CD14-positive monocyte (primary cell): ENCODE measurements around the gene PIH1D1. TPM values are rescaled to one million over a fixed set of nuclear protein-coding genes. Genes with fewer than 3 reads are reported as not detected.
"Not testable (repeated sequence)": the region's sequence is repeated elsewhere in the genome, so short reads cannot be mapped to it uniquely, and the experiment has no call there.

ENCODE experiments used
- DNase-seq, 3 donors: peaks; one replicate each; pipeline ENCODE4 v3.0.0-alpha.2; 2011 to 2022
- H2AFZ ChIP-seq: 2 replicates; pipeline ENCODE4 v1.6.0; 2012; ENCODE audit warnings: mild to moderate bottlenecking, low read depth, low read length, inconsistent platforms; ENCODE audit not compliant: insufficient read depth, poor library complexity, severe bottlenecking
- H3K27ac ChIP-seq, 2 donors: 1 replicate in 1 of 2; 2 replicates in 1 of 2; pipeline ENCODE4 v1.5.1; 2012 to 2013; ENCODE audit warnings: low read length in 2 of 2, control low read depth in 1 of 2, inconsistent platforms in 1 of 2, low read depth in 1 of 2, mild to moderate bottlenecking in 1 of 2
- H3K27me3 ChIP-seq, 2 donors: one replicate each; pipeline versions ENCODE4 v1.6.0 to v1.6.1; 2011 to 2013; ENCODE audit warnings: low read length in 2 of 2; ENCODE audit not compliant: control insufficient read depth in 2 of 2, insufficient read depth in 2 of 2
- H3K36me3 ChIP-seq, 2 donors: replicated peaks in 1 of 2; 1 replicate in 1 of 2; 2 replicates in 1 of 2; pipeline versions ENCODE4 v1.5.1 to v1.6.1; 2012 to 2013; ENCODE audit warnings: low read length in 2 of 2, control low read depth in 1 of 2, inconsistent platforms in 1 of 2, mild to moderate bottlenecking in 1 of 2; ENCODE audit not compliant: insufficient read depth in 2 of 2, control insufficient read depth in 1 of 2
- H3K4me1 ChIP-seq, 2 donors: 1 replicate in 1 of 2; 2 replicates in 1 of 2; pipeline versions ENCODE4 v1.5.1 to v1.6.1; 2012 to 2013; ENCODE audit warnings: low read length in 2 of 2, control low read depth in 1 of 2, inconsistent platforms in 1 of 2, mild to moderate bottlenecking in 1 of 2, moderate library complexity in 1 of 2; ENCODE audit not compliant: insufficient read depth in 2 of 2, control insufficient read depth in 1 of 2
- H3K4me2 ChIP-seq: replicated peaks from 2 replicates; pipeline ENCODE3; 2012; ENCODE audit warnings: low read length, moderate library complexity, mild to moderate bottlenecking; ENCODE audit not compliant: poor library complexity, severe bottlenecking; ENCODE audit errors: extremely low read depth
- H3K4me3 ChIP-seq, 3 experiments: fragments of 200-600 bp in 1 of 3; sonication (generic) in 1 of 3; replicated peaks in 1 of 3; 1 replicate in 2 of 3; 2 replicates in 1 of 3; pipeline ENCODE4 v1.5.1; 2011 to 2013; ENCODE audit warnings: low read length in 3 of 3, mild to moderate bottlenecking in 3 of 3, control low read depth in 2 of 3, low read depth in 2 of 3, inconsistent platforms in 1 of 3, moderate library complexity in 1 of 3
- H3K79me2 ChIP-seq: 2 replicates; pipeline ENCODE4 v1.6.0; 2012; ENCODE audit warnings: mild to moderate bottlenecking, control low read depth, inconsistent platforms, low read length, moderate library complexity; ENCODE audit not compliant: insufficient read depth
- H3K9ac ChIP-seq: 2 replicates; pipeline ENCODE4 v1.6.0; 2017; ENCODE audit warnings: low read length, mild to moderate bottlenecking; ENCODE audit not compliant: insufficient read depth, poor library complexity, severe bottlenecking
- H3K9me3 ChIP-seq, 2 donors: replicated peaks in 1 of 2; 1 replicate in 1 of 2; 2 replicates in 1 of 2; pipeline versions ENCODE4 v1.5.1 to v1.6.1; 2012 to 2013; ENCODE audit warnings: low read length in 2 of 2, control low read depth in 1 of 2; ENCODE audit not compliant: control insufficient read depth in 1 of 2, insufficient read depth in 1 of 2
- H4K20me1 ChIP-seq: 2 replicates; pipeline ENCODE4 v1.6.0; 2012; ENCODE audit warnings: mild to moderate bottlenecking, low read length, control low read depth, moderate library complexity; ENCODE audit not compliant: insufficient read depth
- H3K27ac Mint-ChIP-seq, 7 donors: one replicate each; pipeline ENCODE4 v1.8.0; 2020; ENCODE audit warnings: mild to moderate bottlenecking in 7 of 7, mixed read lengths in 7 of 7, moderate library complexity in 6 of 7, inconsistent platforms in 2 of 7
- H3K27me3 Mint-ChIP-seq, 3 donors: one replicate each; pipeline ENCODE4 v1.8.0; 2021 to 2022; ENCODE audit warnings: low read depth in 3 of 3, mild to moderate bottlenecking in 3 of 3, mixed read lengths in 3 of 3, moderate library complexity in 3 of 3, inconsistent platforms in 1 of 3
- H3K36me3 Mint-ChIP-seq, 2 donors: one replicate each; pipeline ENCODE4 v1.8.0; 2020; ENCODE audit warnings: mixed read lengths in 2 of 2, inconsistent platforms in 1 of 2, mild to moderate bottlenecking in 1 of 2
- H3K4me1 Mint-ChIP-seq: one replicate; pipeline ENCODE4 v1.8.0; 2020; ENCODE audit warnings: mild to moderate bottlenecking, mixed read lengths
- H3K4me3 Mint-ChIP-seq, 2 donors: one replicate each; pipeline ENCODE4 v1.8.0; 2020; ENCODE audit warnings: mild to moderate bottlenecking in 2 of 2, mixed read lengths in 2 of 2, moderate library complexity in 1 of 2
- H3K9me3 Mint-ChIP-seq, 7 donors: one replicate each; pipeline ENCODE4 v1.8.0; 2020 to 2022; ENCODE audit warnings: mixed read lengths in 7 of 7, mild to moderate bottlenecking in 6 of 7, moderate library complexity in 6 of 7, inconsistent platforms in 2 of 7
- CTCF ChIP-seq: fragments of 200-600 bp; IDR thresholded peaks from one replicate; pipeline ENCODE4 v1.8.0; 2022; ENCODE audit warnings: antibody characterized with exemption, mild to moderate bottlenecking
- WGBS: methylation state at CpG from one replicate; pipeline ENCODE4 v1.1.5; 2013; ENCODE audit warnings: missing lambda C conversion rate; ENCODE audit not compliant: insufficient coverage; 5-methylcytosine and 5-hydroxymethylcytosine counted together
- intact Hi-C, 2 donors: fragments of 100-400 bp; cut with micrococcal nuclease; formaldehyde crosslinking; loops; one replicate each; pipeline versions ENCODE4 v1.15.0 to v1.15.1; 2023
- polyA plus RNA-seq, 3 donors: library from polyadenylated mRNA; depleted of rRNA in 1 of 3; unstranded in 2 of 3; stranded (reverse) in 1 of 3; fragments of 300-500 nt in 2 of 3; fragments of >200 nt in 1 of 3; fragmentation: Illumina TruSeq in 2 of 3; gene quantifications; 1 replicate in 2 of 3; 2 replicates in 1 of 3; pipeline ENCODE4 v1.2.3, GENCODE V29; 2012 to 2021

PIH1D1 gene
- polyA plus RNA-seq, 3 donors = 62.3 to 102 (median 83.9) TPM

GRCh38 chr19:49474542-49474924 is 22.9 kb upstream of the PIH1D1 start:
- WGBS = 7% methylated on average over 11 of the region's 11 CpGs
- no peak for TF ChIP-seq CTCF
- Histone ChIP-seq H3K4me3 (peak overlapping the region; percentile 62 to 90 (median 69)), H3K9ac (peak overlapping the region; percentile 79), H3K9me3 (no peaks in the 10 kb centered on the region), H3K4me2 (peak overlapping the region; percentile 84), H2AFZ (peak overlapping the region; percentile 88), H4K20me1 (no peaks in the 10 kb centered on the region), H3K36me3 (no peaks in the 10 kb centered on the region), H3K4me1 (peaks cover 27 to 36% of the 10 kb centered on the region in 2 donors), H3K27ac (peak overlapping the region; percentile 53 to 83), H3K27me3 (no peaks in the 10 kb centered on the region), H3K79me2 (no peaks in the 10 kb centered on the region)
- intact Hi-C loops = loop anchor here in 1 of 2 donors (5.0 kb wide), 1 partner anchor 203 kb away; the partner anchor contains the start of gene PRMT1
- H3K27ac Mint-ChIP-seq = peak overlapping the region; percentile 33 to 92 (median 88)
- peaks cover 0 to 2% (median 0%) of the 10 kb centered on the region in 7 donors for H3K9me3 Mint-ChIP-seq
- peaks cover 2 to 13% (median 6%) of the 10 kb centered on the region in 3 donors for H3K27me3 Mint-ChIP-seq
- peaks cover 8% of the 10 kb centered on the region in 2 donors for H3K36me3 Mint-ChIP-seq
- peak overlapping the region; percentile 86 to 91 for H3K4me3 Mint-ChIP-seq
- DNase-seq = no peak
- peaks cover 41% of the 10 kb centered on the region for H3K4me1 Mint-ChIP-seq

- H3K9ac ChIP-seq = peak within 1 kb of the TSS; percentile 79
- WGBS = 2% methylated on average over 26 of the region's 33 CpGs
- peak; percentile 93 for TF ChIP-seq CTCF
- H3K9me3 ChIP-seq = no peaks in the 10 kb centered on the region
- Mint-ChIP-seq H3K27ac (peak within 1 kb of the TSS; percentile 33 to 92 (median 88)), H3K4me1 (peaks cover 45% of the 10 kb centered on the region), H3K36me3 (peaks cover 8 to 9% of the 10 kb centered on the region in 2 donors), H3K9me3 (peaks cover 0 to 2% (median 0%) of the 10 kb centered on the region in 7 donors), H3K27me3 (peaks cover 2 to 13% (median 6%) of the 10 kb centered on the region in 3 donors), H3K4me3 (peak within 1 kb of the TSS; percentile 86 to 91)
- H3K79me2 ChIP-seq = no peaks in the 10 kb centered on the region
- H3K36me3 ChIP-seq = no peaks in the 10 kb centered on the region
- peak within 1 kb of the TSS; percentile 62 to 90 (median 69) for H3K4me3 ChIP-seq
- H4K20me1 ChIP-seq = no peaks in the 10 kb centered on the region
- peak within 1 kb of the TSS; percentile 53 to 83 for H3K27ac ChIP-seq
- peak within 1 kb of the TSS; percentile 84 for H3K4me2 ChIP-seq
- peak; percentile 82 to 86 (median 85) for DNase-seq
- intact Hi-C loops = loop anchor here in 1 of 2 donors (5.0 kb wide), 1 partner anchor 203 kb away; the partner anchor contains the start of gene PRMT1
- H2AFZ ChIP-seq = peak within 1 kb of the TSS; percentile 88
- peaks cover 32 to 41% of the 10 kb centered on the region in 2 donors for H3K4me1 ChIP-seq
- H3K27me3 ChIP-seq = no peaks in the 10 kb centered on the region
These were observed 22.4 kb upstream of the PIH1D1 start, which contains the start of gene FLT3LG for GRCh38 chr19:49473868-49474541. FLT3LG (plus strand) TSS chr19:49474215; CDS start chr19:49474640, 425 bp downstream.

GRCh38 chr19:49473501-49473867 is 21.9 kb upstream of the PIH1D1 start:
- not testable (repeated sequence) for H3K27me3 ChIP-seq, H3K79me2 ChIP-seq, H3K36me3 ChIP-seq, H3K9me3 ChIP-seq, DNase-seq, H4K20me1 ChIP-seq, H3K9me3 Mint-ChIP-seq
- Histone ChIP-seq H3K4me1 (peaks cover 36 to 47% of the 10 kb centered on the region in 2 donors), H3K27ac (peak overlapping the region in 1 of 2 donors; percentile 83), H3K4me2 (peak overlapping the region; percentile 84), H2AFZ (peak overlapping the region; percentile 88), H3K4me3 (peak overlapping the region in 1 of 3 experiments; percentile 90), H3K9ac (peak overlapping the region; percentile 79)
- WGBS = 58% methylated on average over 4 of the region's 9 CpGs
- Mint-ChIP-seq H3K27ac (peak overlapping the region in 4 of 7 donors; percentile 5 to 81 (median 25)), H3K4me1 (peaks cover 47% of the 10 kb centered on the region), H3K27me3 (peaks cover 2 to 13% (median 6%) of the 10 kb centered on the region in 3 donors), H3K4me3 (peak overlapping the region; percentile 86 to 91), H3K36me3 (peaks cover 11% of the 10 kb centered on the region in 2 donors)
- intact Hi-C loops = loop anchor here in 1 of 2 donors (5.0 kb wide), 1 partner anchor 204 kb away; the partner anchor contains the start of gene PRMT1
